SK-N-SH (cell line): ENCODE results near the gene USP31. TPM values are rescaled to one million over a fixed set of nuclear protein-coding genes. Genes with fewer than 3 reads are reported as not detected.

Source experiments
- CTCF ChIA-PET: fragments of 300-600, 350-600 bp; formaldehyde crosslinking; extraction: SDS; loops from one replicate; lab custom pipeline; 2021; lab: Yijun Ruan, JAX
- POLR2A ChIA-PET: fragments of 350-600 bp; sonication (Branson Sonifier 250); formaldehyde crosslinking; extraction: SDS; loops from one replicate; lab custom pipeline; 2020; ENCODE audit warnings: antibody characterized with exemption, inconsistent platforms; lab: Yijun Ruan, JAX
- DNase-seq: peaks from one replicate; pipeline ENCODE4 v3.0.0; 2012
- H2AFZ ChIP-seq: fragments of 200-600 bp; sonication (generic); 2 replicates; pipeline ENCODE4 v1.8.1; 2016; ENCODE audit warnings: antibody characterized with exemption, mild to moderate bottlenecking, low read depth
- H3F3A ChIP-seq: fragments of 200-600 bp; sonication (generic); replicated peaks from 2 replicates; pipeline ENCODE3; 2016; ENCODE audit warnings: antibody characterized with exemption, mild to moderate bottlenecking; ENCODE audit not compliant: insufficient read depth
- H3K27ac ChIP-seq, 2 experiments: fragments of 200-500 bp in 1 of 2; fragments of 200-600 bp in 1 of 2; sonication (Bioruptor generic) in 1 of 2; sonication (generic), shearing (Covaris generic) in 1 of 2; 2 replicates each; pipeline versions ENCODE4 v1.5.1 to v1.6.1; 2014 to 2016; ENCODE audit warnings: low read depth in 2 of 2, inconsistent platforms in 1 of 2, low read length in 1 of 2, mild to moderate bottlenecking in 1 of 2, mixed read lengths in 1 of 2
- H3K27me3 ChIP-seq: fragments of 200-600 bp; sonication (generic), shearing (Covaris generic); 2 replicates; pipeline ENCODE4 v1.6.1; 2016; ENCODE audit warnings: mixed run types; ENCODE audit not compliant: insufficient read depth
- H3K36me3 ChIP-seq, 2 experiments: fragments of 200-500 bp in 1 of 2; fragments of 200-600 bp in 1 of 2; sonication (Bioruptor generic) in 1 of 2; sonication (generic) in 1 of 2; replicated peaks in 1 of 2; 2 replicates each; pipeline versions ENCODE3 to v1.5.1; 2014 to 2016; ENCODE audit warnings: low read length in 1 of 2, mild to moderate bottlenecking in 1 of 2; ENCODE audit not compliant: insufficient read depth in 2 of 2, control insufficient read depth in 1 of 2
- H3K4me1 ChIP-seq, 2 experiments: fragments of 200-500 bp in 1 of 2; fragments of 200-600 bp in 1 of 2; sonication (Bioruptor generic) in 1 of 2; sonication (generic), shearing (Covaris generic) in 1 of 2; 2 replicates each; pipeline versions ENCODE4 v1.5.1 to v1.6.1; 2014 to 2016; ENCODE audit warnings: low read depth in 1 of 2, low read length in 1 of 2, mixed run types in 1 of 2; ENCODE audit not compliant: insufficient read depth in 2 of 2, control insufficient read depth in 1 of 2
- H3K4me2 ChIP-seq: fragments of 200-600 bp; sonication (generic), shearing (Covaris generic); 2 replicates; pipeline ENCODE4 v1.6.1; 2017; ENCODE audit warnings: mixed run types
- H3K4me3 ChIP-seq, 2 experiments: fragments of 200-500 bp in 1 of 2; fragments of 200-600 bp in 1 of 2; sonication (Bioruptor generic) in 1 of 2; sonication (generic), shearing (Covaris generic) in 1 of 2; 2 replicates each; pipeline versions ENCODE4 v1.5.1 to v1.8.1; 2014 to 2016; ENCODE audit warnings: low read depth in 2 of 2, inconsistent platforms in 1 of 2, low read length in 1 of 2, mild to moderate bottlenecking in 1 of 2, mixed read lengths in 1 of 2, moderate library complexity in 1 of 2
- H3K79me2 ChIP-seq: fragments of 200-600 bp; sonication (generic); 2 replicates; pipeline ENCODE4 v1.8.1; 2017; ENCODE audit warnings: mild to moderate bottlenecking; ENCODE audit not compliant: insufficient read depth
- H3K9ac ChIP-seq: fragments of 200-600 bp; sonication (generic); 2 replicates; pipeline ENCODE4 v1.6.1; 2017; ENCODE audit warnings: mixed run types
- H3K9me2 ChIP-seq: fragments of 200-600 bp; sonication (generic); 2 replicates; pipeline ENCODE4 v1.6.1; 2017; ENCODE audit warnings: mixed run types
- H3K9me3 ChIP-seq: fragments of 200-600 bp; sonication (generic); 2 replicates; pipeline ENCODE4 v1.6.1; 2017; ENCODE audit warnings: mixed run types, mild to moderate bottlenecking, moderate library complexity
- H4K20me1 ChIP-seq: fragments of 200-600 bp; sonication (generic); 2 replicates; pipeline ENCODE4 v1.6.1; 2017; ENCODE audit warnings: mild to moderate bottlenecking, mixed run types; ENCODE audit not compliant: insufficient read depth
- CHD2 ChIP-seq: fragments of 150-350 bp; IDR thresholded peaks from 2 replicates; pipeline ENCODE4 v1.6.1; 2018; ENCODE audit warnings: low read length; ENCODE audit not compliant: partially characterized antibody
- EZH2phosphoT487 ChIP-seq: fragments of 200-600 bp; sonication (generic); IDR thresholded peaks from 2 replicates; pipeline ENCODE4 v1.6.1; 2017; ENCODE audit warnings: low read depth, mixed run types, mild to moderate bottlenecking, antibody characterized with exemption, moderate library complexity, borderline replicate concordance
- FOXM1 ChIP-seq: IDR thresholded peaks from 2 replicates; pipeline ENCODE4 v1.4.0; 2012; ENCODE audit warnings: low read depth, mild to moderate bottlenecking
- MAX ChIP-seq: IDR thresholded peaks from 2 replicates; pipeline ENCODE4 v1.4.0; 2012; ENCODE audit warnings: low read depth
- RAD21 ChIP-seq: IDR thresholded peaks from 2 replicates; pipeline ENCODE4 v1.6.1; 2012; ENCODE audit warnings: mild to moderate bottlenecking, low read length
- REST ChIP-seq: IDR thresholded peaks from 2 replicates; pipeline ENCODE4 v1.6.1; 2012; ENCODE audit warnings: mild to moderate bottlenecking, low read depth, low read length, moderate library complexity
- TAF1 ChIP-seq: IDR thresholded peaks from 2 replicates; pipeline ENCODE4 v1.6.1; 2012; ENCODE audit warnings: low read depth, mild to moderate bottlenecking, low read length, moderate library complexity, borderline replicate concordance
- WGBS: methylation state at CpG from one replicate; pipeline ENCODE4 v1.1.6; 2017; ENCODE audit warnings: low lambda C conversion rate; 5-methylcytosine and 5-hydroxymethylcytosine counted together
- polyA plus RNA-seq, 3 experiments: library from polyadenylated mRNA; depleted of rRNA; stranded (reverse); fragments of >200 nt; gene quantifications; 2 replicates each; pipeline ENCODE4 v1.2.3, GENCODE V29; 2012

Gene USP31
- polyA plus RNA-seq, 1 of the 3 experiments (the other 2 are of a cell fraction) = 3.2 TPM

GRCh38 chr16:23024044-23024443 lies 125.2 kb downstream of the USP31 start (continued):
- TF ChIP-seq REST (no peak), FOXM1 (no peak), CHD2 (no peak)

- POLR2A ChIA-PET = no interaction called here
- 40% methylated on average over 3 of the region's 3 CpGs for WGBS
- Histone ChIP-seq H3K4me3 (no peak overlapping the region), H3K36me3 (no peaks in the 10 kb centered on the region), H3F3A (no peaks in the 10 kb centered on the region), H3K4me1 (no peaks in the 10 kb centered on the region; a peak in 1 of 4 replicates), H3K4me2 (no peak overlapping the region), H3K79me2 (no peaks in the 10 kb centered on the region), H3K9ac (no peak overlapping the region), H3K9me3 (no peaks in the 10 kb centered on the region), H3K9me2 (no peaks in the 10 kb centered on the region), H2AFZ (no peak overlapping the region), H4K20me1 (no peaks in the 10 kb centered on the region), H3K27ac (no peak overlapping the region), H3K27me3 (no peaks in the 10 kb centered on the region)
- no peak for DNase-seq
- CTCF ChIA-PET = interaction anchor here (0.9 to 1.9 kb wide), 2 partner anchors 43 to 121 kb away, joined by 4 to 8 read pairs; no protein-coding TSS in a partner anchor
- no peak for TF ChIP-seq MAX
These were observed 129.2 kb downstream of the USP31 start for GRCh38 chr16:23020084-23020483.

GRCh38 chr16:23016368-23016767 lies 132.9 kb downstream of the USP31 start:
- Histone ChIP-seq H3K36me3 (no peaks in the 10 kb centered on the region), H3F3A (no peaks in the 10 kb centered on the region), H3K4me3 (no peak overlapping the region), H3K4me2 (no peak overlapping the region), H3K9me3 (no peaks in the 10 kb centered on the region), H3K9ac (no peak overlapping the region), H3K27ac (no peak overlapping the region), H4K20me1 (no peaks in the 10 kb centered on the region), H3K79me2 (no peaks in the 10 kb centered on the region), H2AFZ (no peak overlapping the region), H3K9me2 (no peaks in the 10 kb centered on the region), H3K4me1 (no peaks in the 10 kb centered on the region; a peak in 1 of 4 replicates), H3K27me3 (no peaks in the 10 kb centered on the region)
- TF ChIP-seq TAF1 (no peak), EZH2phosphoT487 (no peak), RAD21 (no peak)
- no peak for DNase-seq
- ChIA-PET CTCF (interaction anchor here (0.8 to 4.2 kb wide), 4 partner anchors 16 to 117 kb away, joined by 3 to 14 read pairs (median 6); no protein-coding TSS in a partner anchor), POLR2A (no interaction called here)
- WGBS = 7% methylated on average over 1 of the region's 1 CpG
